ENCODE data around the gene HS6ST2. TPM values are rescaled to one million over a fixed set of nuclear protein-coding genes. Genes with fewer than 3 reads are reported as not detected.

HS6ST2 gene
- total RNA-seq, 1 donor from 2014 or later: 0.92 TPM

- H3K36me3 ChIP-seq: no peaks in the 10 kb centered on the region
- DNase-seq (no peak), ATAC-seq (no peak)
- intact Hi-C loops (cut with DNase I): no loop called here
- no peaks in the 10 kb centered on the region for H3K4me1 ChIP-seq
- no peaks in the 10 kb centered on the region for H3K27me3 ChIP-seq (ENCODE audit: low read depth)
- no peak for TF ChIP-seq CTCF (IDR thresholded peaks at IDR 0.05)
- no peaks in the 10 kb centered on the region for H3K9me3 ChIP-seq
- H3K4me3 ChIP-seq: no peak overlapping the region
- no peak overlapping the region for H3K27ac ChIP-seq
Observed at GRCh38 chrX:132842460-132843238, 115.8 kb downstream of the HS6ST2 start.

GRCh38 chrX:132837967-132838366 lies 120.5 kb downstream of the HS6ST2 start:
- no peak for TF ChIP-seq CTCF (IDR thresholded peaks at IDR 0.05)
- intact Hi-C loops (cut with DNase I): no loop called here
- H3K4me1 ChIP-seq: no peaks in the 10 kb centered on the region
- H3K27ac ChIP-seq: no peak overlapping the region
- no peak overlapping the region for H3K4me3 ChIP-seq
- H3K36me3 ChIP-seq: no peaks in the 10 kb centered on the region
- H3K27me3 ChIP-seq (ENCODE audit: low read depth): no peaks in the 10 kb centered on the region
- H3K9me3 ChIP-seq: no peaks in the 10 kb centered on the region
- DNase-seq (no peak), ATAC-seq (no peak)

GRCh38 chrX:132837126-132837525 lies 121.3 kb downstream of the HS6ST2 start:
- no peaks in the 10 kb centered on the region for H3K9me3 ChIP-seq
- ATAC-seq: no peak
- H3K27ac ChIP-seq: no peak overlapping the region
- intact Hi-C loops (cut with DNase I): no loop called here
- no peak for TF ChIP-seq CTCF (IDR thresholded peaks at IDR 0.05)
- H3K4me1 ChIP-seq: no peaks in the 10 kb centered on the region
- no peak for DNase-seq
- no peaks in the 10 kb centered on the region for H3K36me3 ChIP-seq
- no peaks in the 10 kb centered on the region for H3K27me3 ChIP-seq (ENCODE audit: low read depth)
- no peak overlapping the region for H3K4me3 ChIP-seq

GRCh38 chrX:132836471-132836870 lies 122.0 kb downstream of the HS6ST2 start:
- no peaks in the 10 kb centered on the region for H3K27me3 ChIP-seq (ENCODE audit: low read depth)
- no peak for TF ChIP-seq CTCF (IDR thresholded peaks at IDR 0.05)
- no peak overlapping the region for H3K27ac ChIP-seq
- no peak for DNase-seq
- no peak overlapping the region for H3K4me3 ChIP-seq
- no peaks in the 10 kb centered on the region for H3K36me3 ChIP-seq
- H3K9me3 ChIP-seq: no peaks in the 10 kb centered on the region
- no peak for ATAC-seq
- no peaks in the 10 kb centered on the region for H3K4me1 ChIP-seq
- intact Hi-C loops (cut with DNase I): no loop called here

- Histone ChIP-seq H3K4me3 (no peak overlapping the region), H3K9me3 (no peaks in the 10 kb centered on the region), H3K27me3 (ENCODE audit: low read depth) (no peaks in the 10 kb centered on the region), H3K36me3 (no peaks in the 10 kb centered on the region), H3K27ac (no peak overlapping the region), H3K4me1 (no peaks in the 10 kb centered on the region)
- no peak for TF ChIP-seq CTCF (IDR thresholded peaks at IDR 0.05)
- DNase-seq (no peak), ATAC-seq (no peak)
- intact Hi-C loops (cut with DNase I): no loop called here
Observed at GRCh38 chrX:132834741-132835140, 123.7 kb downstream of the HS6ST2 start.
